GM19328 (cell line): ENCODE results near the gene DENND6B.
"Not testable (repeated sequence)": the region's sequence is repeated elsewhere in the genome, so short reads cannot be mapped to it uniquely, and the experiment has no call there.

Experiments
- ATAC-seq: cut with Tn5 transposase; IDR thresholded peaks from one replicate; pipeline ENCODE4 v1.9.1; 2021; ENCODE audit warnings: mild to moderate bottlenecking, moderate library complexity; ENCODE audit not compliant: unreplicated experiment

Gene DENND6B

DNA sequence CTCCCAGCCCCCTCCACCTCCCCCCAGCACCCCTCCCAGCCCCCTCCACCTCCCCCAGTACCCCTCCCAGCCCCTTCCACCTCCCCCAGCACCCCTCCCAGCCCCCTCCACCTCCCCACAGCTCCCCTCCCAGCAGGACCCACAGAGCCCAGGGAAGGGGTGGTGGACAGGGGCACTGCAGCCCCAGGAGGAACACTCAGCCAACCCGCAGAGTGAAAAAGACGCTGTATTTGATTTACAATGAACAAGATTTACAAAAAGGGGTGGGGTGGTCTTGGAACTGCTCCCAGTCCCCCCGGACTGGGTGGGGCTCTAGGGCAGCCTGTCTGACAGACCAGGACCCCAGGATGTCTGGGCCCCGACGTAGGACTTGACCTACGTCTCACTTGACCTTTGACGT is 52.0 kb downstream of the DENND6B start:
- ATAC-seq, result no peak

DNA sequence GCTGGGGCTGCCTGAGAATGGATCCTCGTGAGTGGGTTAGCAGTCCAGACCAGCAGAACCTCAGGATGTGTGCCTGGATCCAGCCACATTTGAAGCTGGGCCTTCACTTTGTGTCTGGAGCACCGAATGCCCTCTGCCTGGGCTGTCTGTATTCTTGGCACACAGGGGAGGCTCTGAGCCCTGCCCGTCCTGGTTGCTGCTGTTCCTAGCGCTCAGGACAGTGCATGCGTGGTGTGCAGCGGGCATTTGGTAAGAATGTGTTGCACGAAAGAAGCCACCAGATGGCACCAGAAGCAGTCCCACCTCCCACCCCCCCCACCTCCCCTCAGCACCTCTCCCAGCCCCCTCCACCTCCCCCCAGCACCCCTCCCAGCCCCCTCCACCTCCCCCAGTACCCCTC is 52.5 kb downstream of the DENND6B start:
- ATAC-seq, result no peak

DNA sequence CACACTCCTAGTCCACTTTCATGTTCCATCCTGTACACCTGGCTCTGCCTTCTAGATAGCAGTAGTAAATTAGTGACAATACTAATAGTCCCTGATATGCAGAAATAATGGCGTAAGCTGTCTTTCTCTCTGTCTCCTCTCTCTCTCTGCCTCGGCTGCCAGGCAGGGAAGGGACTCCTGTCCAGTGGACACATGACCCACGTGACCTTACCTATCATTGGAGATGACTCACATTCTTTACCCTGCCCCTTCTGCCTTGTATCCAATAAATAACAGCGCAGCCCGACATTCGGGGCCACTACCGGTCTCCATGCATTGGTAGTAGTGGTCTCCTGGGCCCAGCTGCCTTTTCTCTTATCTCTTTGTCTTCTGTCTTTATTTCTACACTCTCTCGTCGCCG is 53.0 kb downstream of the DENND6B start:
- ATAC-seq, result not testable (repeated sequence)

DNA sequence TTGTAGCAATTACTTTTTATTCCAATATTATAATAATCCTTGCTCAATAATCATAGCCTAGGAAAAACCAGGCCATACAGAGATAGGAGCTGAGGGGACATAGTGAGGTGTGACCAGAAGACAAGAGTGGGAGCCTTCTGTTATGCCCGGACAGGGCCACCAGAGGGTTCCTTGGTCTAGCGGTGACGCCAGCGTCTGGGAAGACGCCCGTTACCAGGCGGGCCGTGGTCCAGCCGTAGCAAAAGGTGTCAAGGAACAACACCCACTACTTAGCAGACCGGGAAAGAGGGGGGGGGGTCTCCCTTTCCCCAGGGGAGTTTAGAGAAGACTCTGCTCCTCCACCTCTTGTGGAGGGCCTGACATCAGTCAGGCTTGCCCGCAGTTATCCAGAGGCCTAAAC is 53.5 kb downstream of the DENND6B start:
- ATAC-seq, result not testable (repeated sequence)

DNA sequence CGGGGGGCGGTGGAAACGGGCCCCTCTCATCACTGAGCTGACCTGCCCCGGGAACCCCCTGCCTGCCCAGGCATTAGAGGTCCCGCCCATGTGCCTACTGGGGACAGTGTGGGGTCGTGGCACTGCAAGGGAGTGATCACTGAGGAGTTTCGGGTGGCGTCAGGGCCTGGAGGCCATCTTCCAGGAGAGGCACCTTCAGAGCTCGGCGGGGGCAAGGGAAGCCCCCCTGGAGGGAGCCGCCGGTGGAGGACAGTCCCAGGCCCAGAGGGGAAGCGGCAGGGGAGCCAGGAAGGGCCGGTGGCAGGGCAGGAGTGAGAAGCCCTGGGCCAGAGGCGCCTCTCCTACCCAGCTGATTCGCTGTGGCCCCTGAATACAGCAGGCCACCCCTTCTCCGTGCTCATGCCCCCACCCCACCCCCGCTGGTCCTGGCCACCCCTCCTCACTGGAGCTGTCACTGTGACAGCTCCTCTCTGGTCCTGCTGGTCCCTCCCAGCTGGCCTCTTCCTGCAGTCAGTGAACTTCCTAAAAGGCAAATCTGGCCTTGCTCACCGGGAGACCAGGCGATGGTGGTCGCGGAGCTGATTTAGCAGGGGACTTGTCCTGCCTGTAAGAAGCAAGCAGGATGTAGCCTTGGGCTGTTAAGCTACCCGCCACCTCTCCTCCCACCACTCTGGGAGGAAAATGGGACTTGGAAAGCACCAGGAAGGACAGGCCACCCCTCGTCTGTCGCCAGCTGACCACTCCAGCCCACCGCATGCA is 54.6 kb downstream of the DENND6B start:
- ATAC-seq, result no peak

DNA sequence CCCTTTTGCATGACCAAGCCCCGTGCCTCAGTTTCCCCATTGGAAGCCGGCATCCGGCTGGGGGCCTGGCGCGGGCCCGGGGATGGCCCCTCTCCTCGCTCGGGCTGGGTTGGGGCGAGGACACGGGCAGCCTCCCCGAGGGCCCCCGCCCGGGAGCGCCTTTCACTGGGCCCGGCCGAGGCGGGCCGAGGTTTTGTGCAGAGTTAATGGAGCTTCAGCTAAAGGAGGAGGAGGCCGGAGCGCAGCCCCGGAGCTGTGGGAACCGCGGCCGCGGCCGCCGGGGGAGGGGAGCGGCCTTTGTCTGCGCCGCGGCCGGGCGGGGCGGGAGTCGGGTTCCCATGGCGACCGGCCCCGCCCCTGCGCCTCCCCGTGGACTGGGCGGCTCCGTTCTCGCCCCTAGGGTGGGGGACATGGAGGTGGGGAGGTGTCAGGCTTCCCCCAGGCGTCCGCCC is 55.3 kb downstream of the DENND6B start:
- ATAC-seq, result no peak

DNA sequence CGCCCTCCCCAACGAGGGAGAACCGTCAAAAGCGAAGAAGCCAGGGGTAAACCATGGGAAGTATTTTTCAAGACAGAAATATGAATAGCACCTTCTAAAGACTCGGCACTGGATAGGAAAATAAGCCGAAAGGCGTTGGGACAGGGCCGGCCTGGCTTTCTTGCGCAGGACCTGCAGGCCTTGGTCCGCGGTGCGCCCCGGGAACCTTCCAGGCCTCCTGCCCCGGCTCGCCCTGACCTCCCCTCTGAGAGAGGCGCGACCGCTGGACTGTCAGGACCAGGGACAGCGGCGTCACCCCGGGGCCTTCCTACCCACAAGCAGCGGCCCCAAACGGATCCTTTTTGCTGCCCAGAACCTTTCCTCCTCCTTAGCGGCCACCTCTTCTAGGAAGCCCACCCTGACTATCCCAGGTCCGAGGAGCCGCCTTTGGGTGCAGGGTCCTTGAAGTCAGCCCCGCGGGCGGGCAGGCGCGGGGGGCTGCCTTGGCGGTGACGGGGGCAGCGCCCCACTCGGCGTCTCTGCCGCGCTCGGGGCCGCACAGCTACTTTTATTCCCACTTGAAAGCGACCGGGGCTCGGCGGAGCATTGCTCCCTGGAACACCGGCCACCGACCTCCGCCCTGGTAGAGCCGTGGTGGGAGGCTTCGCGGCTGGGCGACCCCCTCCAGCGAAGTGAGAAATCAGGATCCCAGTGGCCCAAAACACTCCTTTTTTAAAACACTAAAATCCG is 56.0 kb downstream of the DENND6B start:
- no peak for ATAC-seq

DNA sequence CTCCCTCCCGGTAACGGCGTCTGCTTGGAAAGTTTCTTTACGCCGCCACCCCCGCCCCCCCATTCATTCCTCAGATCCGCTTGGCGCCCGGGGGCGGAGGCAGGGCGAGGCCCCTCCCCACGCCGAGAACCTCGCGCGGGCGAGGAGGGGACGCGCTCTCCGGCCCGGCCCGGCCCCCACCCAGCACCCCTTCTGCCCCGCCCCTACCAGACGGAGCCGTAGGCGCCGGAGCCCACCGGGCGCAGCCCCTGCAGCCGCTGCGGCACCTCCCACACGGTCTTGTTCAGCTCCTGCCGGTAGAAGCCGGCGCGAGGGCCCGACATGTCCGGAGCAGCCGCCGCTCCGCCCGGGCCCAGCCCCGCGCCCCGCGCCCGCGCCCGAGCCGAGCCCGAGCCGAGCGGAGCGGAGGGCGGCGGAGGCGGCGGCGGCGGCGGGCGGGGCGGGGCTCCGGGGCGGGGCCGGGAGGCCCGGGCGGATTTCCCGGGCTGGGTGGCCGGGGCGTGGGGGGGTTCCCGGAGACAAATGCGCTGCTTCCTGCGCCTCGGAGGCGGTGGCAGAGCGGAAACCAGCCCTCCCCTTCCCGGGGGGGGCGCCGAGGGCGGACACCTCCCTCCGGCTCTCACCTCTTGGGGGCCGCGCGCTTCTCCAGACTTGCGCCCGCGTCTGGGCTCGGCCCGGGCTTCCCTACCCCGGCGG is 56.7 kb downstream of the DENND6B start, which contains the start of gene MAPK11:
Gene MAPK11 (minus strand): TSS at position 411 of the 696 bp plus-strand sequence. CDS start 88 bp downstream, at position 323.
- ATAC-seq, result no peak

DNA sequence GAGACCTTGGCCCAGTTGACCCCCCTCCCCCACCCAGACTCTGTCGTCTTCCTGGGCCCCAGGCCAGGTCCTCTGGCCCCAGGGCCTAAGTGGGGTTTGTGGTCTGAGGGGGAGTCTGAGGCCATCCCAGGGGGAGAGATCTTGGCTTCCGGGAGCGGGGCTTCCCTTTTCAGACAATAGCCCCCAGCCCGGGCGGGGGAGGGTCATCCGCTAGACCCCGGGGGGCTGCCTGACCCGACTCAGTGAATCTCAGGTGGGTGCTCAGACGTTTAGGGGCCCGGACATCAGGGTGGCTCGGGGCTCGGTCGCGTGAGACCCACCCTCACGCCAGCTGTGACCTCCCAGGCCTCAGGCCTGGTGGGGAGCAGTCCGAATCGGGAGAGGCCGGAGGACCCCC is 57.2 kb downstream of the DENND6B start:
- no peak for ATAC-seq

DNA sequence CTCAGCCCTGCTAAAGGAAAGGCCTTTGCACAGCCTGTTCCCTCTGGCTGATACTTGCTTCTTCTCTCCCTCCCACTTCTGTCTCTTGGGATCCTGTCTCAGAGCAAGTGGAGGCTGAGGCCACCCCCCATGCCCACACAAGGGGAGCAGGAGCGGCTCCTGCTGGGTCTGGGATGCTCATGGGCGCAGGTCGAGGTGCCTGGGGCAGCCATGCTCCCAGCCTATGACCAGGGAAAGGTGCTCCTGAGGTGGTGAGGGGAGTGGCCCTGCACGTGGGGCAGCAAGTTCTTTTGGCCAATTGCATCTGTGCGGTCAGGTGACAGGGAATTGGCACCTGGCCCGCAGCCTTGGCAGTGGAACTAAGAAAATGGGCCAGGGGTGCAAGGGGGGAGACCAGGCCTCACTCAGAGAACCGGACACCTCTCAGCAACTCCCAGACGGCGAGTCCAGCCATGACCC is 58.1 kb downstream of the DENND6B start:
- no peak for ATAC-seq

DNA sequence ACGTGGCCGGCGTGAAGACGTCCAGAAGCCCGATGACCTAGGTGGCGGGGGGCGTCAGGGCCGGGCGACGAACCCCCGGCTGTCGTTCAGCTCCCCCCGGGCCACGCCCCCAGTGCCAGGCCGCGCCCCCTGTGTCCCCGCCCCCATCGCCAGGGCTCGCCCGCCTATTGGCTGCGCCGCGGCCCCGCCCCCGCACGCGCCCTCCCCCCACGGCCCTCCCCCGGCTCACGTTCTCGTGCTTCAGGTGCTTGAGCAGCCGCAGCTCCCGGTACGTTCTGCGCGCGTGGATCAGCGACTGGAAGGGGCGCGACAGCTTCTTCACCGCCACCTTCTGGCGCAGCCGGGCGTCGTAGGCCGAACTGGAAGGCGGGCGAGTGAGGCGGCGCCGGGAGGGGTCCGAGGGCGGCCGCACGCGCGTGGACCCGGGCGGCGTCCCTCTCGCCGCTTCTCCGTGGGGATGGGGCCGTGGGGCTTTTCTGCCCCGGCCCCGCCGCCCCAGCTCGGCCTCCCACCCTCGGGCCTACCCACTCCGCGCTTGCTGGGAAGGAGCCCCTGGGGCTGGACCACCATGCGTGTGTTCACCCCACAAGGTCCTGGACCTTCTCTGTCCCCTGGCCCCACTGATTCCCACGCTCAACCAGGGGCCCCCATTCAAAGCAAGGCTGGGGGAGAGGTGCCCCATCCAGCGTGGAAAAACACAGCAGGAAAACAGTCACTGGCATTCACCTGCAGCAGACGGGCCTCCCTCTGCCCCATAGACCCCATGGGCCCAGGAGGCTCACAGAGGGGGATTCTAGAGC is 59.0 kb downstream of the DENND6B start:
- no peak for ATAC-seq

DNA sequence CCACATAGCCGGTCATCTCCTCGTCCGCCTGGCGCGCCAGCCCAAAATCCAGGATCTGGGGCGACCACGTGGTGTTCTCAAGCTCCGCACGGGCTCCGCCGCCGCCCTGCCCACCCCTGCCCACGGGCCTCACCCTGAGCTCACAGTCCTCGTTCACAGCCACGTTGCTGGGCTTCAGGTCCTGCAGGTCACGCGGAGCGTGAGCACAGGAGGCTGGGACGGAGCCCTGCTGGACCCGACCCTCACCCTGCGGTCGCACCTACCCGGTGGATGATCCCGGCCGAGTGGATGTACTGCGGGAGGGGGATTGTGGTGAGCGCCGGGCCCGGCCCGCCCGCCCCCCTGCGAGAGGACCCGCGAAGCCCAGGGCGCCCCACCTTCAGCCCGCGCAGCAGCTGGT is 59.8 kb downstream of the DENND6B start:
- no peak for ATAC-seq

DNA sequence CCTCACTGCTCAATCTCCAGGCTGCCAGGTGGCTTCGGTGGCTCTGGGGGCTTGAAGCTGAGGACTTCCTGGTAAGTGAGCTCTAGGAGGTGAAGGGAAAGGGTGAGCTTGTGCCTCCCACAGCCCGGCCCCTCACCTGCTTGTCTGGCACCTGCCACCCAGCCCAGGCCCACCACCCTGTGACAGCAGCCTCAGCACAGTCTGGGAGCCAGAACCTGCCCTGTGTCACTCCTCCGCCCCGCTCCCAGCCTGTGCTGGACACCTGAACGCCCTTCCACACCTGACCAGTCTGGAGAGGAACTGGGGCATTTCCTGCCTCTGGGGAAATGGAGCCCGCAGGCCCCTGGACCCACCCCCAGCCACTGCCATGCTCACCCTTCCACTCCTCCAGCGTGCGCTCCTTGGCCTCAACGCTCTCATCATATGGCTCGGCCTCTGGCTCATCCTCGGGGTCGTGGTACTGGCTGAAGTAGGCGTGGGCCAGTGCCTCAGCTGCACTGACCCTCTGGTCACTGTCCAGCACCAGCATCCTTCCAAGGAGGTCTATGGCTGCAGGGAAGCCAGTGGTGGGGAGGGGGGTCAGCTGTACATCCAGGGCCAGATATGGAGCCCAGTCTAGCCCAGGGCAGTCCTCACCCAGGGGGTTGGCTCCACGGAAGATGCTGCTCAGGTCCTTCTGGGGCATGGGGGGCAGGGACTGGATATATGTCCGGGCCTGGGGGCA is 61.7 kb downstream of the DENND6B start:
- ATAC-seq, result no peak

DNA sequence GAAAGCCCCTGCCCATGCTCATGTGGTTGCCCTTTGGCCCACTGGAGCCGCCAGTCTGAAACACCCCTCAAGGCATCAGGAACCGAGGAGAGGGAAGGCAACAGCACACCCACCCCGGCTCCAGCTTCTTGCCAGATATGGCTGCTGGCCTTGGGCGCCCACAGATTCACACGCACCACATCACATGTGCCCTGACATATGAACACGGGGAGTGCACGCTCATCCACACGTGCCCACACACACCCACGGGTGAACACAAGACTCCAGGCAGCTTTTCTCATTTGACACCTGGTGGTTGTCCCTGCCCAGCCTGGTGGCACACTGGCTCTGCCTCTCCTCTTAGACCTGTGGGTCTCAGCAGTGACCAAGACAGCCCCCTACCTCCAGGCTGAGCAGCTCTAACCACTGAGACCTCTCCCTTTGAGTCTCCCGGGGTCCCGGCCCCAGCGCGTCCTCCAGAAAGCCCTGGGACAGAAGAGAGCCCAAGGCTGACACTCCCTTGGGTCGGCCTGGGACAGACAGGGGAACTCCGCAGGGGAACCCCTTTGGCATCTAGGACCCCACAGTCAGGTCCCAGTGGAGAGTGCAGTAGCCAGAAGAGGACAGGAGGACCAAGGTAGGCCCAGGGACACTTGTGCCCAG is 62.6 kb downstream of the DENND6B start:
- no peak for ATAC-seq

DNA sequence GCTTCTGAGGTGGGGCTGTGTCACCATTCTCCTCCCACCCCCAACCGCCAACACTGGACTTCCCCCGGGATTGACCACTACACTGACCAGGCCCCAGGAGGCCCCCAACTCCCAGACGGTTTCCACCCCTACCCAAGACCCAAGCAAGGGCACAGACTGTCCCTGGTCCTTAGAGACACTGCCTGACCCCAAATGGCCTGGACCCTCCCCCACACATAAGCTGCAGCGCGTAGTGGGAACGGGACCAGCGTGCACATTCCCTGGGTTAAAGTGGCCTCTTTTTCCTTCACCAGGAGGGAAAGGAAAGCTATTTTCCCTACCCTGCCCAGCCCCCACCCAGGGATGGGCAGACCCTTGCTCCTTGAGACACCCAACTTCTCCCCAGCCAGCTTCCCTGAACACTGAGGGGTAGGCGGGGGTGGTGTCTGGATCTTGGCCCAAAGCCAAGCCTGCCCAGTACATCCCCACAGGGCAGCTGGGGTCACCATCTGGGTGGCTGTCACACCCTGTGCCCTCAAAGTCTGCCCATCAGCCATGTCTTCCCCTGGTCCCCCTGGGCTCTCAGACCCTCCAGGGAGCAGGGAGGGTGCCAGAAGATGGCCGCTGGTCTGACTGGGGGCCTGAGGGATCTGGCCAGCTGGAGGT is 63.7 kb downstream of the DENND6B start:
- ATAC-seq, result no peak

DNA sequence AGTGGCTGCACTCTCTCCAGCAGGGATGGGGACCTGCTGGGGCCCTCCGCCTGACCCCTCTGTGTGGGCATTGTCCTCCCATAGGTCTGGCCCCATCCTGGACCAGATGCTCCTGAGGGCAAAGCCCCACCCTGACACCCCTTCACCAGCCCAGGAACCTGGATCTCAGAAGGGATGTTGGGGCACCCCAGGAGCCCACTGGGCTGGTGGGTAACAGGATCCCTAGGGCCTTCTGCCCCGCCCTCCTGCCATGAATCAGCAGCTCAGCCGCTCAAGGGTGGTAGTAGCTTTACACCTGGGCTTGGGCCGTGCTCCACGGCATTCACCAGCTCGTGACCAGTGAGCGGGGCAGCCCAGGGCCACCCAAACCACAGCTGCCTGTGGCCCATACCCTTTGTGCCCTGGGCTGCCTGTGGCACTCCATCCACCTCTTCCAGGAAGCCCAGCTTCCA is 64.3 kb downstream of the DENND6B start:
- no peak for ATAC-seq

DNA sequence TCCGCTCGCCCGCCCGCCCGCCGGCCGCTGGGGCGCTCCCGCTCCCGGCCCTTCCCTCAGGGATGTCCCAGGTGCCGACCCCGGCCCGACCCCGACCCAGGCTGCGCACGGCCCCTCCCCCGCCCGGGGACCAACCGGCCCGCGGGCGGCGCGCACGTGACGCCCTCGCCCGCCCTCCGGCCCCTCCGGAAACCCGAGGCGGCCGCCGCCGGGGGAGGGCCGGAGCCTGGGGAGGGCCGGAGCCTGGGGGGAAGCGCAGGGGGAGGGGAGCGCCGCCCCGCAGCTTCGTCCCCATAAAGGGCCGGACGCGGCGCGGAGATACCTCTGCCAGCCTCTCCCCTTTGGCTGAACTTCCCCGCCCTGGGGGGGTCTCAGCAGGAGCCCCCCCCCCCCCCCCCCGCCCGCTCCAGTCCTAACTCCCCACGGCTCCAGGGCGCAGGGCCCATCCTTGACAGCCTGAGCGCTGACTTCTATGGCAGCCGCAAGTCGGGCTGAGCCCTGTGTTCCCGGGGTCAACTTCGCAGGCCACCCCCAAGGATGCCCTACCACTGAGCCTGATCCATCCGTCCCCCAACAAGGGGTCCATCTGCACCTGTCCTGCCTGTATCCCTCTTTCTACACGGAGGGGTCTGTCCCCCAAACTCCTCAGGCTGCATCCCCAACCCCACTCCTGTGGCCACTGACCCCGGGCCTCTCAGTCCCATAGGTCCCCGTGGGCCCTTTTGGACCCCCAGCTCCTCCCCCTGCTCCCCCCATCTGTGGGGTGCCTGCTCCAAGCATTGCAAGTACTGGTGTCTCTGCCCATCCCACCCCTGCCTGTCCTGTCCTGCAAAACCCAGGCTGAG is 65.0 kb downstream of the DENND6B start, which contains the start of gene MAPK12:
Gene MAPK12 (minus strand): TSS at position 69 of the 845 bp plus-strand sequence. CDS start 174 bp downstream, outside the sequence.
- no peak for ATAC-seq
